Left lung (tissue), 10 donors: ENCODE measurements around the gene TICAM2. TPM values are rescaled to one million over a fixed set of nuclear protein-coding genes. Genes with fewer than 3 reads are reported as not detected.

Experiments used
- ATAC-seq: fragments of 200-7000 bp; cut with Tn5 transposase; one replicate; pipeline ENCODE4 v1.9.1; 2020; ENCODE audit warnings: moderate library complexity
- DNase-seq, 4 donors: peaks; one replicate each; pipeline ENCODE4 v3.0.0-alpha.2; 2013 to 2020
- H3K27ac ChIP-seq, 2 donors: fragments of 200-600 bp; sonication (generic) in 1 of 2; one replicate each; pipeline versions ENCODE4 v1.5.0 to v1.8.0; 2020 to 2021
- H3K27me3 ChIP-seq, 2 donors: fragments of 200-600 bp; sonication (generic) in 1 of 2; one replicate each; pipeline versions ENCODE4 v1.5.0 to v1.8.0; 2020 to 2021
- H3K36me3 ChIP-seq, 2 donors: fragments of 200-600 bp; sonication (generic) in 1 of 2; one replicate each; pipeline versions ENCODE4 v1.5.0 to v1.8.0; 2020 to 2021
- H3K4me1 ChIP-seq, 2 donors: fragments of 200-600 bp; one replicate each; pipeline ENCODE4 v1.8.0; 2021
- H3K4me3 ChIP-seq, 2 donors: fragments of 200-600 bp; sonication (generic) in 1 of 2; one replicate each; pipeline versions ENCODE4 v1.5.0 to v1.8.0; 2020 to 2021; ENCODE audit warnings: mild to moderate bottlenecking in 1 of 2
- H3K9me3 ChIP-seq, 2 donors: fragments of 200-600 bp; sonication (generic) in 1 of 2; one replicate each; pipeline versions ENCODE4 v1.5.0 to v1.8.0; 2020 to 2021
- CTCF ChIP-seq, 2 donors: fragments of 200-600 bp; sonication (generic) in 1 of 2; IDR thresholded peaks; one replicate each; pipeline versions ENCODE4 v1.5.0 to v1.8.0; 2021; ENCODE audit warnings: antibody characterized with exemption in 2 of 2
- intact Hi-C, 2 donors: fragments of 100-400 bp; cut with DNase I; formaldehyde crosslinking; loops; one replicate each; pipeline versions ENCODE4 v1.11.2 to v1.14.2; 2022
- polyA plus RNA-seq, 6 donors: library from polyadenylated mRNA; unstranded; fragments of 120-200 nt; gene quantifications; one replicate each; pipeline ENCODE4 v1.2.1, GENCODE V29; 2013; ENCODE audit not compliant: insufficient read length in 6 of 6
- total RNA-seq, 2 donors: library from RNA; stranded (reverse); fragmentation: NEBNext Ultra II Directional; extraction: Animal tissue kit (Norgen Biotek cat#: 25700); gene quantifications; one replicate each; pipeline ENCODE4 v1.2.1, GENCODE V29; 2021
- donor health status: DM: no; HTN: yes; CAD: no.
- donor health status: DM: no; HTN: no; CAD: no.

Gene TICAM2
- total and polyA plus RNA-seq, 8 donors = 3.2 to 8.6 (median 6.4) TPM

- TF ChIP-seq CTCF (IDR thresholded peaks at IDR 0.05) = no peak
Measured at GRCh38 chr5:115616472-115616871, 14.2 kb upstream of the TICAM2 start.

GRCh38 chr5:115611873-115612272, 9.6 kb upstream of the TICAM2 start:
- ATAC-seq = no peak
- intact Hi-C loops = no loop called here
- peaks cover 0 to 4% of the 10 kb centered on the region in 2 donors for H3K4me1 ChIP-seq

More at GRCh38 chr5:115616472-115616871, 14.2 kb upstream of the TICAM2 start:
- Histone ChIP-seq H3K9me3 (no peaks in the 10 kb centered on the region), H3K27me3 (no peaks in the 10 kb centered on the region), H3K4me3 (no peak overlapping the region), H3K36me3 (peaks cover 0 to 88% of the 10 kb centered on the region in 2 donors), H3K4me1 (peaks cover 0 to 6% of the 10 kb centered on the region in 2 donors), H3K27ac (no peak overlapping the region)
- intact Hi-C loops = no loop called here
- ATAC-seq (no peak), DNase-seq (no peak)

GRCh38 chr5:115607935-115608334, 5.7 kb upstream of the TICAM2 start:
- no peak for TF ChIP-seq CTCF (IDR thresholded peaks at IDR 0.05)
- H3K4me3 ChIP-seq = no peak overlapping the region
- no peak for ATAC-seq
- no peak overlapping the region for H3K27ac ChIP-seq
- intact Hi-C loops = no loop called here
- no peaks in the 10 kb centered on the region for H3K9me3 ChIP-seq
- peaks cover 0 to 9% of the 10 kb centered on the region in 2 donors for H3K36me3 ChIP-seq
- no peaks in the 10 kb centered on the region for H3K27me3 ChIP-seq
- H3K4me1 ChIP-seq = peaks cover 0 to 16% of the 10 kb centered on the region in 2 donors
- no peak for DNase-seq

More at GRCh38 chr5:115611873-115612272, 9.6 kb upstream of the TICAM2 start:
- no peak for TF ChIP-seq CTCF (IDR thresholded peaks at IDR 0.05)
- H3K4me3 ChIP-seq = no peak overlapping the region
- no peaks in the 10 kb centered on the region for H3K27me3 ChIP-seq
- DNase-seq = no peak
- H3K36me3 ChIP-seq = peaks cover 0 to 45% of the 10 kb centered on the region in 2 donors
- H3K27ac ChIP-seq = no peak overlapping the region
- H3K9me3 ChIP-seq = no peaks in the 10 kb centered on the region

GRCh38 chr5:115605436-115605835, 3.2 kb upstream of the TICAM2 start:
- H3K27me3 ChIP-seq = no peaks in the 10 kb centered on the region
- intact Hi-C loops = no loop called here

GRCh38 chr5:115602591-115603125, 379 bp upstream of the TICAM2 start:
- Histone ChIP-seq H3K27ac (peak overlapping the region; percentile 93 to 95), H3K4me1 (peaks cover 0 to 44% of the 10 kb centered on the region in 2 donors), H3K4me3 (peak overlapping the region; percentile 68 to 69), H3K9me3 (no peaks in the 10 kb centered on the region), H3K27me3 (no peaks in the 10 kb centered on the region), H3K36me3 (no peaks in the 10 kb centered on the region)
- no peak for TF ChIP-seq CTCF (IDR thresholded peaks at IDR 0.05)
- intact Hi-C loops = no loop called here
- ATAC-seq (peak; percentile 38), DNase-seq (no peak)

More at GRCh38 chr5:115605436-115605835, 3.2 kb upstream of the TICAM2 start:
- H3K27ac ChIP-seq = no peak overlapping the region
- H3K9me3 ChIP-seq = no peaks in the 10 kb centered on the region
- H3K4me1 ChIP-seq = peaks cover 0 to 33% of the 10 kb centered on the region in 2 donors
- no peak for DNase-seq
- H3K4me3 ChIP-seq = no peak overlapping the region
- TF ChIP-seq CTCF (IDR thresholded peaks at IDR 0.05) = no peak
- no peaks in the 10 kb centered on the region for H3K36me3 ChIP-seq
- ATAC-seq = no peak
